ENCODE data around the gene NDUFB1.

GRCh38 chr14:92164958-92165357, 43.5 kb upstream of the NDUFB1 start:
- TF ChIP-seq GATA2 (IDR thresholded peaks at IDR 0.05; ENCODE audit: low read depth, low read length) (no peak), GATA3 (IDR thresholded peaks at IDR 0.05; ENCODE audit: low read depth, low read length) (no peak)

Measured in SH-SY5Y (cell line).